GM19023 (cell line): ENCODE measurements around the gene ATP10A.

Experiments used
- ATAC-seq: cut with Tn5 transposase; IDR thresholded peaks from one replicate; pipeline ENCODE4 v1.9.1; 2021; ENCODE audit warnings: mild to moderate bottlenecking, moderate library complexity; ENCODE audit not compliant: unreplicated experiment

The ATP10A gene

GRCh38 chr15:25687276-25687675, 175.9 kb downstream of the ATP10A start:
- no peak for ATAC-seq

- ATAC-seq, result no peak
These were observed 176.3 kb downstream of the ATP10A start for GRCh38 chr15:25686780-25687179.

- ATAC-seq, result no peak
These were observed 178.4 kb downstream of the ATP10A start for GRCh38 chr15:25684521-25685431.

- no peak for ATAC-seq
These were observed 179.2 kb downstream of the ATP10A start for GRCh38 chr15:25683911-25684310.

GRCh38 chr15:25683415-25683814, 179.7 kb downstream of the ATP10A start:
- ATAC-seq, result no peak

GRCh38 chr15:25682340-25682739, 180.8 kb downstream of the ATP10A start:
- ATAC-seq, result no peak

GRCh38 chr15:25680686-25681025, 182.5 kb downstream of the ATP10A start:
- no peak for ATAC-seq

GRCh38 chr15:25679964-25680685, 183.0 kb downstream of the ATP10A start:
- no peak for ATAC-seq

GRCh38 chr15:25679492-25679891, 183.6 kb downstream of the ATP10A start:
- no peak for ATAC-seq

- no peak for ATAC-seq
These were observed 184.6 kb downstream of the ATP10A start for GRCh38 chr15:25678500-25678855.

- ATAC-seq, result no peak
These were observed 185.2 kb downstream of the ATP10A start for GRCh38 chr15:25677719-25678499.

GRCh38 chr15:25676070-25676469, 187.1 kb downstream of the ATP10A start:
- no peak for ATAC-seq

- no peak for ATAC-seq
These were observed 187.7 kb downstream of the ATP10A start for GRCh38 chr15:25675396-25675795.

- no peak for ATAC-seq
These were observed 188.2 kb downstream of the ATP10A start for GRCh38 chr15:25674913-25675312.

GRCh38 chr15:25673972-25674371, 189.2 kb downstream of the ATP10A start:
- ATAC-seq, result no peak

GRCh38 chr15:25673351-25673750, 189.8 kb downstream of the ATP10A start:
- no peak for ATAC-seq

- no peak for ATAC-seq
These were observed 192.0 kb downstream of the ATP10A start for GRCh38 chr15:25671132-25671531.

GRCh38 chr15:25670621-25671020, 192.5 kb downstream of the ATP10A start:
- ATAC-seq, result no peak

- ATAC-seq, result no peak
These were observed 193.0 kb downstream of the ATP10A start for GRCh38 chr15:25670025-25670554.

GRCh38 chr15:25668901-25669300, 194.2 kb downstream of the ATP10A start:
- ATAC-seq, result no peak

- no peak for ATAC-seq
These were observed 194.8 kb downstream of the ATP10A start for GRCh38 chr15:25668236-25668795.
